GM23248 (cell line): ENCODE data around the gene KRT84.

Experiments
- EZH2 ChIP-seq: fragments of 200-600 bp; sonication (generic); IDR thresholded peaks from 2 replicates; pipeline ENCODE4 v1.6.1; 2018; ENCODE audit warnings: antibody characterized with exemption, mild to moderate bottlenecking; ENCODE audit not compliant: insufficient read depth, poor library complexity, severe bottlenecking
- EZH2phosphoT487 ChIP-seq: fragments of 200-600 bp; sonication (generic); IDR thresholded peaks from 2 replicates; pipeline ENCODE4 v1.6.1; 2018; ENCODE audit warnings: antibody characterized with exemption, moderate library complexity, mild to moderate bottlenecking, low read depth; ENCODE audit not compliant: insufficient read depth

DNA sequence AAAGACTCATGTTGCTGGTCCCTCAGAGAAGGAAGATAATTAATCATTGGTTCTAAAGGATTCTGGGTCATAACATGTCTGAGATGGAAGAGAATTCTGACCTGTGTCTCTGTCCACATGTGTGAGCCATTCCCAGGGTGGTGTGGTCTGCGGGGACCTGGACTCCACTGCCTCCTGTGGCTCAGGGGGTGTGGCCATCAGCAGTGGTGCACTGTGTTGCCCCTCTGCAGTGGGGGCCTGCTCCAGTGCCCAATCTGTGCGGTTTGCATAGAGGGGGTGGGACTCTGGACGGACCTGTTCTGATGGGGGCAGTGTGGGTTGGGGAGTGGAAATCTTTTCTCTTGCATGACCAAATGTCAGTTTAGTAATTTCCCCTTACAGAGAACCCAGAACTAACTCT lies 31.7 kb downstream of the KRT84 start:
- TF ChIP-seq EZH2 (no peak), EZH2phosphoT487 (no peak)
